ENCODE measurements around the gene TNFRSF1A.

Gene TNFRSF1A

GRCh38 chr12:6342140-6342889, 439 bp upstream of the TNFRSF1A start:
- no peaks in the 10 kb centered on the region for H3K9me2 ChIP-seq (replicated peaks; ENCODE audit: control insufficient read depth, low read length)
- H3K27me3 ChIP-seq (ENCODE audit: control insufficient read depth, low read length), result peaks cover 4% of the 10 kb centered on the region; the same call in 1 of the 2 replicates
- H3F3A ChIP-seq (ENCODE audit: control insufficient read depth, insufficient read depth), result peaks cover 19% of the 10 kb centered on the region
- H3K36me3 ChIP-seq (ENCODE audit: control insufficient read depth, low read length), result peaks cover 35% of the 10 kb centered on the region
- H3K4me3 ChIP-seq (ENCODE audit: low read length), result peak overlapping the region; percentile 100
- H3K4me2 ChIP-seq (ENCODE audit: low read length), result peak overlapping the region; percentile 92
- TF ChIP-seq EZH2phosphoT487 (IDR thresholded peaks at IDR 0.05; ENCODE audit: borderline replicate concordance, low read length) (no peak), CTCF (IDR thresholded peaks at IDR 0.05; ENCODE audit: low read depth, low read length, poor library complexity, severe bottlenecking) (no peak)
- no peaks in the 10 kb centered on the region for H4K20me1 ChIP-seq (ENCODE audit: control insufficient read depth, insufficient read depth, low read depth, low read length)
- H3K4me1 ChIP-seq (ENCODE audit: control insufficient read depth, low read length), result peaks cover 64% of the 10 kb centered on the region
- H3K27ac ChIP-seq (ENCODE audit: low read depth, low read length), result peak overlapping the region; percentile 93
- peaks cover 50% of the 10 kb centered on the region for H3K79me2 ChIP-seq (ENCODE audit: control insufficient read depth, low read length)
- H3K9me3 ChIP-seq (ENCODE audit: control insufficient read depth, insufficient read depth, low read length), result no peaks in the 10 kb centered on the region

DNA sequence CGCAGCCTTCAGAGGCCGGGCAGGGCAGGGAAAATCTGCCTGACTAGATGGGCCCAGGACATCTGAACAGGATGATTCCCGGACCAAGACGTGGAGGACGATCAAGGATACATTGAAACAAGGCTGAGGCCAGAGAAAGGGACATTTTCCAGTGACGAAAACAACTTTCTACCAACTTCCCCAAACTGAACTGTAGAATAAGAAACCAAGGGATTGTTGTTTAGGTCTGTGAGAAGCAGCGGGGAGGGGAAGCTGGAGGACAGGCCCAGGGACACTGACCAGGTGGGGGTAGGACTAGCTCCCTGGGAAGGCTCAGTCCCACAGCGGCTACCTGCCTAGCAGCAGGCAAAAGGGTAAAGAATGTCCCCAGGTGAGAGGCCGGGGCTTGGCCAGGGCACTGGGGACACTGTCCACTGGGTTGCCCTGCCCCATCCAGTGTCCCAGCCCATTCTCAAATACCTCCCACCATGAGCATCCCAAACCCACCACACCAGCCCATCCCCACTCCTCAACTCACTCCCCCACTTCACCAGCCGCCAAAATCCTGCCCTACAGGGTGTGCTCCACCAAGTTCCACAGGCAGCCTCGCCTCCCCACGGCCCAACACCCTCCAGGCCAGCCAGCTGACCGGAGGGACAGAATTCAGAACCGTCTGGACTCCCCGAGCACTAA, 995 bp downstream of the TNFRSF1A start:
- Histone ChIP-seq H3K4me3 (ENCODE audit: low read length) (peak overlapping the region; percentile 100), H3K79me2 (ENCODE audit: control insufficient read depth, low read length) (peaks cover 63% of the 10 kb centered on the region), H3K27ac (ENCODE audit: low read depth, low read length) (peak overlapping the region; percentile 93), H3K4me2 (ENCODE audit: low read length) (peak overlapping the region; percentile 92), H4K20me1 (ENCODE audit: control insufficient read depth, insufficient read depth, low read depth, low read length) (no peaks in the 10 kb centered on the region), H3K36me3 (ENCODE audit: control insufficient read depth, low read length) (peaks cover 35% of the 10 kb centered on the region), H3K9me2 (replicated peaks; ENCODE audit: control insufficient read depth, low read length) (no peaks in the 10 kb centered on the region), H3K27me3 (ENCODE audit: control insufficient read depth, low read length) (no peaks in the 10 kb centered on the region), H3F3A (ENCODE audit: control insufficient read depth, insufficient read depth) (peaks cover 24% of the 10 kb centered on the region), H3K9me3 (ENCODE audit: control insufficient read depth, insufficient read depth, low read length) (no peaks in the 10 kb centered on the region), H3K4me1 (ENCODE audit: control insufficient read depth, low read length) (peaks cover 72% of the 10 kb centered on the region)
- TF ChIP-seq EZH2phosphoT487 (IDR thresholded peaks at IDR 0.05; ENCODE audit: borderline replicate concordance, low read length) (no peak), CTCF (IDR thresholded peaks at IDR 0.05; ENCODE audit: low read depth, low read length, poor library complexity, severe bottlenecking) (no peak)

DNA sequence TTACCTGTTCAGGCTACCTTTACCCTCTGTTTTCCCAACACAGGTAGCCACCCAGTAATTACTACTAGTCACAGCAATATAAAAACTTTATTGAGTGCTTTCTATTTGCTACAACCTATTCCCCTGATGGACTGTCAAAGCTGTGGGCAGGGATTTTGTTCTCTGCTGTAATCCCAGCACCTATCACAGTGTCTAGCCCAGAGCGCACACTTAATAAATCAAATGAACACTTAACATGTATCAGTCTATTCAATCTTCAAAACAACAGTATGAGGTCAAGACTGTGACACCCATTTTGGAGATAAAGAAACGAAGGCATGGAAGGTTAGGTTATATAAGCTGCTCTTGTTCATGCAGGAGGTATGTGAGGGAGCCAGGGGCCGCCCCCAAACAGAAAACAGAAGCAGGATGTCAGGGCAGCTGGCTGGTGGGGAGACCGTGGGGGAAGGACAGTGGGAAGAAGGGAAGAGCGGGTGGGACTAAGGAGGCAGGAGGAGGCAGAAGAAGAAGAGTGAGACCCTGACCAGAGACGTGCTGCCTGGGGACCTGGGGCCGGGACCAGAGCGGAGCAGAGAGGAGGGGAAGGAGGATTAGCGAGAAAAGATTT, 1.7 kb downstream of the TNFRSF1A start:
- Histone ChIP-seq H3K79me2 (ENCODE audit: control insufficient read depth, low read length) (peaks cover 69% of the 10 kb centered on the region), H3K36me3 (ENCODE audit: control insufficient read depth, low read length) (peaks cover 38% of the 10 kb centered on the region), H3K27me3 (ENCODE audit: control insufficient read depth, low read length) (no peaks in the 10 kb centered on the region), H3K9me2 (replicated peaks; ENCODE audit: control insufficient read depth, low read length) (no peaks in the 10 kb centered on the region), H3K9me3 (ENCODE audit: control insufficient read depth, insufficient read depth, low read length) (no peaks in the 10 kb centered on the region), H3K4me2 (ENCODE audit: low read length) (peak overlapping the region; percentile 92), H3F3A (ENCODE audit: control insufficient read depth, insufficient read depth) (peaks cover 25% of the 10 kb centered on the region), H3K27ac (ENCODE audit: low read depth, low read length) (peak overlapping the region; percentile 93), H3K4me1 (ENCODE audit: control insufficient read depth, low read length) (peaks cover 72% of the 10 kb centered on the region), H3K4me3 (ENCODE audit: low read length) (peak overlapping the region; percentile 100), H4K20me1 (ENCODE audit: control insufficient read depth, insufficient read depth, low read depth, low read length) (no peaks in the 10 kb centered on the region)
- TF ChIP-seq EZH2phosphoT487 (IDR thresholded peaks at IDR 0.05; ENCODE audit: borderline replicate concordance, low read length), result no peak
- no peak for TF ChIP-seq CTCF (IDR thresholded peaks at IDR 0.05; ENCODE audit: low read depth, low read length, poor library complexity, severe bottlenecking)

Measured in DOHH2 (cell line).